Upper lobe of left lung (tissue), 4 donors: Measurements from ENCODE around the gene RDH12.

Experiments used
- CTCF ChIP-seq, 6 experiments: fragments of 450-650 bp in 4 of 6; fragments of 200-600 bp in 2 of 6; sonication (generic) in 2 of 6; IDR thresholded peaks; one replicate each; pipeline ENCODE4 v1.5.1; 2016 to 2019; ENCODE audit warnings: antibody characterized with exemption in 6 of 6
- EP300 ChIP-seq, 4 donors: sonication (generic); formaldehyde crosslinking; IDR thresholded peaks; one replicate each; pipeline ENCODE4 v1.5.1; 2017; ENCODE audit warnings: antibody characterized with exemption in 4 of 4, control low read depth in 2 of 4
- POLR2A ChIP-seq, 4 donors: fragments of 450-650 bp; IDR thresholded peaks; one replicate each; pipeline ENCODE4 v1.5.1; 2016 to 2017; ENCODE audit warnings: antibody characterized with exemption in 4 of 4, mild to moderate bottlenecking in 2 of 4
- POLR2AphosphoS5 ChIP-seq, 2 donors: sonication (generic); formaldehyde crosslinking; IDR thresholded peaks; one replicate each; pipeline ENCODE4 v1.5.1; 2017; ENCODE audit warnings: antibody characterized with exemption in 2 of 2

DNA sequence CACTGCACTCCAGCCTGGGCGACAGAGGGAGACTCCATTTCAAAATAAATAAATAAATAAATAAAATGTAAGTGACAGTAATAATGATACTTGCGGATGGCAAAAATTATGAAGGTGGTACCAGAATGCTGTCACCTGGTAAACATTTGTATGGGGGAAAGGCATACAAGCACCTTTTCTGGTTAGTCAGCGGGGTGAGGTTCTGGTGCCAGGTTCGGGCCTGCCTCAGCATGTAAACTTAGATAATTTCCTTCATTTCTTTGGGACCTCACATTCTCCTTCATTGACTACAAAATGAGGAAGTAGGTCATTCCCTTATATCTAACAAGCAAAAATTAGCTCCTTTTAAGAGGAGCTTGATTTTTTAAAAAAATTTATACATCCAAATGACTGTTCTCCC, 38.1 kb upstream of the RDH12 start:
- TF ChIP-seq CTCF (IDR thresholded peaks at IDR 0.05) = no peak
- no peak for TF ChIP-seq POLR2A (IDR thresholded peaks at IDR 0.05)
- TF ChIP-seq EP300 (IDR thresholded peaks at IDR 0.05) = no peak
- no peak for TF ChIP-seq POLR2AphosphoS5 (IDR thresholded peaks at IDR 0.05)
